NCI-H82 treated with DMSO at 0.1 percent for 48 hours (cell line): ENCODE measurements around the gene ZFP36L2.

ENCODE experiments used
- DNase-seq: peaks from one replicate; lab custom pipeline; 2025; ENCODE audit not compliant: unreplicated experiment; lab: John Stamatoyannopoulos, UW

Gene ZFP36L2

GRCh38 chr2:43188561-43189386 lies 37.6 kb downstream of the ZFP36L2 start:
- DNase-seq = no peak

GRCh38 chr2:43186679-43187374 lies 39.6 kb downstream of the ZFP36L2 start:
- DNase-seq = no peak

GRCh38 chr2:43186321-43186678 lies 40.1 kb downstream of the ZFP36L2 start:
- no peak for DNase-seq

GRCh38 chr2:43185146-43185545 lies 41.3 kb downstream of the ZFP36L2 start:
- DNase-seq = no peak

GRCh38 chr2:43184339-43184895 lies 42.0 kb downstream of the ZFP36L2 start:
- no peak for DNase-seq

- DNase-seq = no peak
Observed at GRCh38 chr2:43183743-43184142, 42.7 kb downstream of the ZFP36L2 start.

GRCh38 chr2:43180897-43181296 lies 45.5 kb downstream of the ZFP36L2 start:
- no peak for DNase-seq

GRCh38 chr2:43179942-43180341 lies 46.5 kb downstream of the ZFP36L2 start:
- DNase-seq = no peak

- DNase-seq = no peak
Observed at GRCh38 chr2:43178602-43179542, 47.5 kb downstream of the ZFP36L2 start.

GRCh38 chr2:43178055-43178598 lies 48.3 kb downstream of the ZFP36L2 start:
- no peak for DNase-seq

- DNase-seq = no peak
Observed at GRCh38 chr2:43176449-43176848, 50.0 kb downstream of the ZFP36L2 start.

GRCh38 chr2:43175876-43176275 lies 50.5 kb downstream of the ZFP36L2 start:
- no peak for DNase-seq

GRCh38 chr2:43175020-43175441 lies 51.4 kb downstream of the ZFP36L2 start:
- DNase-seq = no peak

- DNase-seq = no peak
Observed at GRCh38 chr2:43174368-43174916, 52.0 kb downstream of the ZFP36L2 start.
